Lower lobe of right lung (tissue), 2 donors: ENCODE results near the gene WDR45. TPM values are rescaled to one million over a fixed set of nuclear protein-coding genes. Genes with fewer than 3 reads are reported as not detected.

Source experiments
- ATAC-seq, 2 donors: fragments of 200-7000 bp; cut with Tn5 transposase; one replicate each; pipeline ENCODE4 v1.9.1; 2020 to 2022; ENCODE audit warnings: mild to moderate bottlenecking in 2 of 2, moderate library complexity in 2 of 2
- DNase-seq: peaks from one replicate; pipeline ENCODE4 v3.0.0-alpha.2; 2020
- H3K27ac ChIP-seq: fragments of 200-600 bp; one replicate; pipeline ENCODE4 v1.8.0; 2022
- H3K27me3 ChIP-seq: fragments of 200-600 bp; one replicate; pipeline ENCODE4 v1.8.0; 2022; ENCODE audit warnings: low read depth
- H3K36me3 ChIP-seq: fragments of 200-600 bp; one replicate; pipeline ENCODE4 v1.8.0; 2022; ENCODE audit warnings: mild to moderate bottlenecking
- H3K4me1 ChIP-seq: fragments of 200-600 bp; one replicate; pipeline ENCODE4 v1.8.0; 2022
- H3K4me3 ChIP-seq: fragments of 200-600 bp; one replicate; pipeline ENCODE4 v1.8.0; 2022; ENCODE audit warnings: mild to moderate bottlenecking
- H3K9me3 ChIP-seq: fragments of 200-600 bp; one replicate; pipeline ENCODE4 v1.8.0; 2022
- intact Hi-C: fragments of 100-400 bp; cut with DNase I; formaldehyde crosslinking; loops from one replicate; pipeline ENCODE4 v1.11.0; 2022
- total RNA-seq: library from RNA; stranded (reverse); fragmentation: NEBNext Ultra II Directional; extraction: Animal tissue kit (Norgen Biotek cat#: 25700); gene quantifications from one replicate; pipeline ENCODE4 v1.2.1, GENCODE V29; 2021
- TF ChIP-seq, protein P1 (sequence below): fragments of 200-600 bp; IDR thresholded peaks from one replicate; pipeline ENCODE4 v1.8.0; 2022; ENCODE audit warnings: antibody characterized with exemption, mild to moderate bottlenecking
- donor health status: DM: no; HTN: yes; CAD: no; lungs with severe emphysema.

WDR45 gene
- total RNA-seq, 1 donor from 2014 or later = 54.8 TPM

DNA sequence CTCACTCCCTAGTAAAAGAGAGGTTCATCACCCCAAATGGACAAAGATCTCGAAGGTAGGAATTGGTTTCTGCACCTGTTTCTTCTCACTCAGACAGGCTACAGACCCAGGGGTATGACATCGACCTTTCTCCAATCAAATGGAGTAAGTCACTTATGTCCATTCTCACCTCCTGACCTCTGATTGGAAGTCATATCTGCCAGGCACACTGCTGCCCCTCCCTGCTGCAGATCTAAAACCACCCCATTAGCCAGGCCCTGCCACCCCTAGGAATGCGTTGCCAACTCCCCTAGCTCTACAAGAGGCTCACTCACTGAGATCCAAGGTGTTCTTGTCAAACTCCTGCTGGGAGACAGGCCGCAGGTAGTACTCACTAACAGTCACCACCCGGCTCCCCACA lies 37.0 kb upstream of the WDR45 start:
- no peak for DNase-seq
- intact Hi-C loops = no loop called here
- Histone ChIP-seq H3K36me3 (peaks cover 73% of the 10 kb centered on the region), H3K27ac (no peak overlapping the region), H3K27me3 (no peaks in the 10 kb centered on the region), H3K9me3 (no peaks in the 10 kb centered on the region), H3K4me1 (no peaks in the 10 kb centered on the region), H3K4me3 (no peak overlapping the region)
- no peak for ATAC-seq
- TF ChIP-seq, protein P1, sequence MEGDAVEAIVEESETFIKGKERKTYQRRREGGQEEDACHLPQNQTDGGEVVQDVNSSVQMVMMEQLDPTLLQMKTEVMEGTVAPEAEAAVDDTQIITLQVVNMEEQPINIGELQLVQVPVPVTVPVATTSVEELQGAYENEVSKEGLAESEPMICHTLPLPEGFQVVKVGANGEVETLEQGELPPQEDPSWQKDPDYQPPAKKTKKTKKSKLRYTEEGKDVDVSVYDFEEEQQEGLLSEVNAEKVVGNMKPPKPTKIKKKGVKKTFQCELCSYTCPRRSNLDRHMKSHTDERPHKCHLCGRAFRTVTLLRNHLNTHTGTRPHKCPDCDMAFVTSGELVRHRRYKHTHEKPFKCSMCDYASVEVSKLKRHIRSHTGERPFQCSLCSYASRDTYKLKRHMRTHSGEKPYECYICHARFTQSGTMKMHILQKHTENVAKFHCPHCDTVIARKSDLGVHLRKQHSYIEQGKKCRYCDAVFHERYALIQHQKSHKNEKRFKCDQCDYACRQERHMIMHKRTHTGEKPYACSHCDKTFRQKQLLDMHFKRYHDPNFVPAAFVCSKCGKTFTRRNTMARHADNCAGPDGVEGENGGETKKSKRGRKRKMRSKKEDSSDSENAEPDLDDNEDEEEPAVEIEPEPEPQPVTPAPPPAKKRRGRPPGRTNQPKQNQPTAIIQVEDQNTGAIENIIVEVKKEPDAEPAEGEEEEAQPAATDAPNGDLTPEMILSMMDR = no peak

DNA sequence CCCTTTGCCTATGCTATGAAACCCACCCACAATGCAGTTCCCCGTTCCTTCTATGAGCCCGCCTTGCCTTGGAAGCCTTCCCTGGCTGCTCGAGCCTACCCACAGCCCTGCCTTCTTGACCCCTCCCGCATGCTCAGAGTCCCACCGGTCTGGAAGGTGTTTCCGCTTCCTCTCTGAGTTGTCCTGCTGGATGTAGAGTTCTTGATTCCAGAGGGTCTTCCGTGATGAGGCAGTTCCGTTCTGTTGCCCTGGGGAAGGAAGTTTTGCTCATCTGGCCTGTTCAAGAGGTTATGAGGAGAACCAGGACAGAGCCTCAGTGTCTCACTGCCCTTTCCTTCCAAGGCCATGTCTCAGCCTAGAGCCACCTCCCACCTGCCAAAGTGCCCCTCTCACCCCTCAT lies 36.4 kb upstream of the WDR45 start:
- Histone ChIP-seq H3K27me3 (no peaks in the 10 kb centered on the region), H3K4me3 (no peak overlapping the region), H3K27ac (no peak overlapping the region), H3K4me1 (no peaks in the 10 kb centered on the region), H3K36me3 (peaks cover 72% of the 10 kb centered on the region), H3K9me3 (no peaks in the 10 kb centered on the region)
- intact Hi-C loops = no loop called here
- no peak for ATAC-seq
- TF ChIP-seq, protein P1 = no peak
- no peak for DNase-seq

DNA sequence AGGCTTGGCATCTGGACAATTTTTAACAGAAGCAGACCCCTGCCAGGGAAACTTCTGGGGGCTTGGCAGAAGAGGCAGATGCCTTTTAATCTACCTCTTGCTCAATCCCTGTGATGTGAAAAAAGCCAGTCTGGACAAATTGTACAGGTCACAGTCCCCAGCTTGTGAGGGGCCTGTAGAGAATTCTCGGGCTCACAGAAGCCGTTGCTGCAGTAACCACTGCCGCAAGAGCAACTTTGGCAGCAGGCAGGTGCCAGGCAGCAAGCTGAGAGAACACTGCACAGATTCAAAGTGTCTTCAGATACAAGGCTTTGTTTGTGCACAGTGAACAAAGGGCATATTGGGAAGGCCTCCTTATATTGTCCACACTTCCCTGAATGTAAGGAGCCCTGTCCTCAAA lies 32.1 kb upstream of the WDR45 start:
- no peak for DNase-seq
- ATAC-seq = no peak

DNA sequence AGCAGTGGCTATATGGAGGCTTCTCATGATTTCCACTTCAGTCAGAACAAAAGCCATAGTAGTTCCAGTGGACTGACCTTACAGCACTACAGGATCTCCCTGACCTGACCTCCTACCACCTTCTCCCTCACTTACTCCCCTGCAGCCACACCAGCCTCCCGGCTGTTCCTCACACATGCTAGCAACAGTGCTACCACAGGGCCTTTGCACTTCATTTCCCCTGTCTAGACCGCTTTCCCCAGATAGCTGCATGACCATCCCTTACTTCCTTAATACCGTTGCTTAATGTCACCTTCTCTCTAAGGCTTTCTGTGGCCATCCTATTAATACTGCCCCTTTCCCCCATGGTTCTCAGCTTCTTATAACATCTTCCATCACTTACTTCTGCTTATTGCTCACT lies 30.7 kb upstream of the WDR45 start:
- ATAC-seq = no peak
- TF ChIP-seq, protein P1 = no peak
- intact Hi-C loops = no loop called here
- H3K4me1 ChIP-seq = no peaks in the 10 kb centered on the region
- DNase-seq = no peak
- no peaks in the 10 kb centered on the region for H3K9me3 ChIP-seq
- H3K27ac ChIP-seq = no peak overlapping the region
- no peak overlapping the region for H3K4me3 ChIP-seq
- peaks cover 30% of the 10 kb centered on the region for H3K36me3 ChIP-seq
- no peaks in the 10 kb centered on the region for H3K27me3 ChIP-seq

More for the DNA sequence above, 32.1 kb upstream of the WDR45 start:
- H3K9me3 ChIP-seq = no peaks in the 10 kb centered on the region
- intact Hi-C loops = no loop called here
- no peak overlapping the region for H3K4me3 ChIP-seq
- no peaks in the 10 kb centered on the region for H3K4me1 ChIP-seq
- TF ChIP-seq, protein P1 = no peak
- H3K27ac ChIP-seq = no peak overlapping the region
- H3K36me3 ChIP-seq = peaks cover 44% of the 10 kb centered on the region
- H3K27me3 ChIP-seq = no peaks in the 10 kb centered on the region

DNA sequence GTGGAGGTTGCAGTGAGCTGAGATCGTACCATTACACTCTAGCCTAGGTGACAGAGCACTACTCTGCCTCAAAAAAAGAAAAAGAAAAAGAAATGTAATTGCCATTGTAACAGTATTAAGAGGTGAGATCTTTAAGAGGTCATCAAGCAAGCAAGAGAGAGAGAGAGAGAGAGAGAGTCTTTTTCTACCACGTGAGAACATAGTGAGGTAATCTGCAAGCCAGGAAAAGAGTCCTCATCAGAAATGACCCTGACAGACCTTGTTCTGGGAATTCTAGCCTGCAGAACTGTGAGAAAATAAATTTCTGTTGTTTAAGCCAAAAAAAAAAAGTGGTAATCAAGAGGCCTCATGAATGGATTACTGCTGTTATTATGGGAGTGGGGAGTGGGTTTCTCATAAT lies 29.0 kb upstream of the WDR45 start:
- no peak for ATAC-seq
- intact Hi-C loops = no loop called here
- Histone ChIP-seq H3K4me3 (no peak overlapping the region), H3K27me3 (no peaks in the 10 kb centered on the region), H3K9me3 (no peaks in the 10 kb centered on the region), H3K4me1 (no peaks in the 10 kb centered on the region), H3K36me3 (peaks cover 21% of the 10 kb centered on the region), H3K27ac (no peak overlapping the region)
- no peak for DNase-seq
- TF ChIP-seq, protein P1 = no peak

DNA sequence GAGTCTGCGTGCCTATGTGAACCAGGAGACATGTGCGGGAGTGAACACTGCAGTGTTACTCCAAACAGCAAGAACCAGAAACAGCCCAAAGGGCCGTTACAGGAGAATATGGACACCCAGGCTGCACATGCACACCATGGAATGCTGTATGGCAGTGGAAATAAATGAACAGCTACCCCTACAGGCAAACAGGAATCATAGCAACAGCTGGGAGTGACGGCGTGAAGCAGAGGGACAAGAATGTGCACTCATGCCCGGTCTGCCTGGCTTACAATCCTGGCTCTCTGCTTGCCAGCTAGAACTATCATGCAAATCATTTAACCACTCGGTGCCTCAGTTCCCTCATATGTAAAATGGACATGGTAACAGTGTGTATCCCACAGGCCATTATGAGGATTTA lies 27.2 kb upstream of the WDR45 start:
- Histone ChIP-seq H3K9me3 (no peaks in the 10 kb centered on the region), H3K4me1 (no peaks in the 10 kb centered on the region), H3K4me3 (no peak overlapping the region), H3K27ac (no peak overlapping the region), H3K36me3 (peaks cover 4% of the 10 kb centered on the region), H3K27me3 (no peaks in the 10 kb centered on the region)
- TF ChIP-seq, protein P1 = peak; percentile 38
- no peak for DNase-seq
- intact Hi-C loops = no loop called here
- peak; percentile 76 to 86 for ATAC-seq
